Tibial nerve (tissue), 4 donors: Measurements from ENCODE around the gene MAPK4. TPM values are rescaled to one million over a fixed set of nuclear protein-coding genes. Genes with fewer than 3 reads are reported as not detected.
"Not testable (repeated sequence)": the region's sequence is repeated elsewhere in the genome, so short reads cannot be mapped to it uniquely, and the experiment has no call there.

ENCODE experiments used
- DNase-seq, 2 donors: peaks; one replicate each; pipeline ENCODE4 v3.0.0-alpha.2; 2019; ENCODE audit warnings: low spot score in 2 of 2
- H3K27ac ChIP-seq, 4 donors: fragments of 200-600 bp; sonication (generic) in 3 of 4; one replicate each; pipeline ENCODE4 v1.5.1; 2017 to 2019; ENCODE audit warnings: mild to moderate bottlenecking in 1 of 4
- H3K27me3 ChIP-seq, 2 donors: fragments of 200-600 bp; sonication (generic) in 1 of 2; one replicate each; pipeline versions ENCODE4 v1.5.1 to v1.6.0; 2017 to 2019
- H3K36me3 ChIP-seq, 3 donors: fragments of 200-600 bp; sonication (generic); one replicate each; pipeline ENCODE4 v1.5.1; 2018 to 2019
- H3K4me1 ChIP-seq, 4 donors: fragments of 200-600 bp; sonication (generic) in 3 of 4; one replicate each; pipeline ENCODE4 v1.5.1; 2017 to 2019
- H3K4me3 ChIP-seq, 4 donors: fragments of 200-600 bp; sonication (generic) in 3 of 4; one replicate each; pipeline ENCODE4 v1.5.1; 2017 to 2019; ENCODE audit warnings: mild to moderate bottlenecking in 1 of 4, moderate library complexity in 1 of 4
- H3K9me3 ChIP-seq, 4 donors: fragments of 200-600 bp; sonication (generic) in 3 of 4; one replicate each; pipeline ENCODE4 v1.5.1; 2017 to 2019
- CTCF ChIP-seq, 5 experiments: fragments of 200-600 bp in 3 of 5; fragments of 450-650 bp in 2 of 5; sonication (generic) in 3 of 5; IDR thresholded peaks; one replicate each; pipeline ENCODE4 v1.5.1; 2016 to 2019; ENCODE audit warnings: antibody characterized with exemption in 5 of 5, mild to moderate bottlenecking in 3 of 5, moderate library complexity in 2 of 5
- EP300 ChIP-seq, 2 donors: sonication (generic); formaldehyde crosslinking; IDR thresholded peaks; one replicate each; pipeline ENCODE4 v1.6.1; 2017; ENCODE audit warnings: antibody characterized with exemption in 2 of 2, mild to moderate bottlenecking in 1 of 2
- POLR2A ChIP-seq, 2 donors: fragments of 450-650 bp; IDR thresholded peaks; one replicate each; pipeline ENCODE4 v1.6.1; 2017; ENCODE audit warnings: antibody characterized with exemption in 2 of 2, mild to moderate bottlenecking in 2 of 2, moderate library complexity in 2 of 2
- WGBS, 2 donors: methylation state at CpG; one replicate each; pipeline ENCODE4 v1.1.5; 2018; 5-methylcytosine and 5-hydroxymethylcytosine counted together
- total RNA-seq, 4 donors: library from RNA; depleted of rRNA; stranded (reverse); fragments of >200 nt; gene quantifications; one replicate each; pipeline ENCODE4 v1.1.0, GENCODE V29; 2016

Gene MAPK4
- total RNA-seq, 4 donors from 2014 or later, result 1.4 to 10.8 (median 2.3) TPM

GRCh38 chr18:50697509-50697908, 137.6 kb downstream of the MAPK4 start:
- WGBS, 2 donors, result 88 to 100% methylated on average over 1 of the region's 1 CpG
- Histone ChIP-seq H3K27me3 (no peaks in the 10 kb centered on the region), H3K27ac (no peak overlapping the region), H3K36me3 (no peaks in the 10 kb centered on the region), H3K4me3 (no peak overlapping the region), H3K9me3 (no peaks in the 10 kb centered on the region), H3K4me1 (no peaks in the 10 kb centered on the region)
- no peak for TF ChIP-seq CTCF (IDR thresholded peaks at IDR 0.05)
- no peak for TF ChIP-seq EP300 (IDR thresholded peaks at IDR 0.05)
- no peak for TF ChIP-seq POLR2A (IDR thresholded peaks at IDR 0.05)
- no peak for DNase-seq

DNA sequence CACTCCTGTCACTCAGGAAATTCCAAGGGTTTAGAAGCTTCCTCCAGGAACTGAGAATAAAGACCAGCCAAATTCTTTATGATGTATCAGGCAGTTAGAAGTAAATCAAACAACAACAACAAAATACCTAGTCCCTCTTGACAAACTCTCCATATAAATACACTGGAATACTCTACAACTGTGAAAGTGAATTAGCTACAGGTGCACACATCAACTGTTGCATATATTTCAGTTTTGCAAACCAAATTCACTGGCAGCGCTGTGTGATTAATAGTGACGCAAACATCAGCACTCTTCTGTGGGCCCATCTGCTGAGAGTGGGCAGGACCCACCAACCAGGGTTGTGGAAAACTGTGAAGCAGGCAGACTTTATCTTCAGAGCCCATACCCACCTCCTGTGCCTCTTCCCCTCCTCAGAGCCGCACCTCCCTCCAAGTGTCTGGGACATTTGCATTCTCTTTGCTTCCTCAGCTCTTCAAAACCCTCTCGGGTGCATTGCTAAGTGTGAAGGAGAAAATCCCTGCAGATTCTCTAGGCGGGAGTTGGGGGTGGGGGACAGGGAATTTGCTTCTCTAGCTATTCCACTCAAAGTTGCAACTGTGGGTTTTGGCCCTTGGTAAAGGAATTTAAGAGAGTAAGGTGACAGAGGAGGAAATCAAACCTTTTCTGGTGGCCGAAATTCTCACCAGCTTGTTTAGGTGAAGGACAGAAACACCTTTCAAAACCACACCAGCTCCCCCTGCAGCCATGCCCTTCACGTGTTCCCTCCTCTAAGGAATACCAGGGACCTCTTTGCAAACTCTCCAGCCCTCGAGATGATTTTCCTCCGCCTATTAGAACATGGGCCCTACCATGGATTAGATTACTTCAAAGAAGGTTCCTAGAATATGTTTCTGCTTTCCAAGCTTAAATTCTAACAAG, 140.6 kb downstream of the MAPK4 start:
- 74 to 78% methylated on average over 9 of the region's 9 CpGs for WGBS, 2 donors
- H3K36me3 ChIP-seq, result no peaks in the 10 kb centered on the region
- H3K4me3 ChIP-seq, result no peak overlapping the region
- no peaks in the 10 kb centered on the region for H3K4me1 ChIP-seq
- no peaks in the 10 kb centered on the region for H3K9me3 ChIP-seq
- no peak for DNase-seq
- H3K27me3 ChIP-seq, result no peaks in the 10 kb centered on the region
- no peak overlapping the region for H3K27ac ChIP-seq
- no peak for TF ChIP-seq POLR2A (IDR thresholded peaks at IDR 0.05)
- no peak for TF ChIP-seq EP300 (IDR thresholded peaks at IDR 0.05)
- TF ChIP-seq CTCF (IDR thresholded peaks at IDR 0.05), result no peak

GRCh38 chr18:50704357-50704940, 144.6 kb downstream of the MAPK4 start:
- DNase-seq, result no peak
- no peaks in the 10 kb centered on the region for H3K36me3 ChIP-seq
- no peaks in the 10 kb centered on the region for H3K27me3 ChIP-seq
- TF ChIP-seq CTCF (IDR thresholded peaks at IDR 0.05) (no peak), EP300 (IDR thresholded peaks at IDR 0.05) (no peak), POLR2A (IDR thresholded peaks at IDR 0.05) (no peak)
- H3K4me1 ChIP-seq, result peaks cover 0 to 5% (median 0%) of the 10 kb centered on the region in 4 donors
- H3K27ac ChIP-seq, result no peak overlapping the region
- H3K4me3 ChIP-seq, result no peak overlapping the region
- H3K9me3 ChIP-seq, result no peaks in the 10 kb centered on the region
- 79 to 84% methylated on average over 4 of the region's 4 CpGs for WGBS, 2 donors

DNA sequence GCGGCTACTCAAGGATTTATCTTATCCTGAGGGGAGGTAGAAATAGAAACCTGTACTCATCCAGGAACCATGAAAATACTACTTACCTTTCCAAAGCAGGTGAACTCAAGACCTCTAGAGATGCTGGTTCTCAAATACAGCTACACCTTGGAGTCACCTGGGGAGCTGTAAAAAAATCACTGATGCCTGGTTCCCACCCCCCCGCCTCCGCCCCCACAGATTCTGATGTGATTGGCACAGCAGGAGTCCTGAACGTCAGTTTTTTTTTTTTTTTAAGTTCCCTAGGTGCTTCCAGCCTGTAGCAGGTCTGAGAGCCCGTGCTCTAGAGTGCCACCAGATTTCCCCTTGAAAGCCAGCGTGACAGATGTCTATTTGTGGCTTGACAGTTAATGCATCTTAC, 146.3 kb downstream of the MAPK4 start:
- 81 to 82% methylated on average over 6 of the region's 6 CpGs for WGBS, 2 donors
- DNase-seq, result no peak
- Histone ChIP-seq H3K27ac (no peak overlapping the region), H3K4me3 (no peak overlapping the region), H3K9me3 (no peaks in the 10 kb centered on the region), H3K27me3 (no peaks in the 10 kb centered on the region), H3K36me3 (no peaks in the 10 kb centered on the region), H3K4me1 (peaks cover 0 to 5% (median 0%) of the 10 kb centered on the region in 4 donors)
- TF ChIP-seq POLR2A (IDR thresholded peaks at IDR 0.05) (no peak), EP300 (IDR thresholded peaks at IDR 0.05) (no peak), CTCF (IDR thresholded peaks at IDR 0.05) (no peak)

DNA sequence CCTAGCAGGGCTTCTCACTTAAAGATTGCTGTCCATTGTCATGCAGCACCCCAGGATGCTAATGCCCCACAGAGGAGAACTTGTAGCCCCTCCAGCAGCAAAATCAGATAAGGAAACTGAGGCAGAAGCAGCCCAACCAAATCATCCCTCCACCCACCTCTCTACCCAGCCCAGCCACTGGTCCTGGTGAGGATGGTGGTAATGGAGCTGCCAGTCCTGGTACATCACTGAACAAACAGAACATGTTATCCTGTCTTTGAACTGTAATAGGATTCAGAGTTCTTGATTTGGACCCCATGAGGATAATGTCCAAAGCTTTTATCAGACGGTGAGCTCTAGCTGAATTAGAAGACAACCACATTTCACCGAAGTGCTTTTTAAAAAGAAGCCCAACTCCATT, 146.8 kb downstream of the MAPK4 start:
- no peak for DNase-seq
- TF ChIP-seq POLR2A (IDR thresholded peaks at IDR 0.05) (no peak), EP300 (IDR thresholded peaks at IDR 0.05) (no peak), CTCF (IDR thresholded peaks at IDR 0.05) (no peak)
- H3K27me3 ChIP-seq, result no peaks in the 10 kb centered on the region
- peaks cover 0 to 5% (median 0%) of the 10 kb centered on the region in 4 donors for H3K4me1 ChIP-seq
- 82 to 84% methylated on average over 2 of the region's 2 CpGs for WGBS, 2 donors
- H3K27ac ChIP-seq, result no peak overlapping the region
- H3K4me3 ChIP-seq, result no peak overlapping the region
- H3K9me3 ChIP-seq, result no peaks in the 10 kb centered on the region
- H3K36me3 ChIP-seq, result no peaks in the 10 kb centered on the region

DNA sequence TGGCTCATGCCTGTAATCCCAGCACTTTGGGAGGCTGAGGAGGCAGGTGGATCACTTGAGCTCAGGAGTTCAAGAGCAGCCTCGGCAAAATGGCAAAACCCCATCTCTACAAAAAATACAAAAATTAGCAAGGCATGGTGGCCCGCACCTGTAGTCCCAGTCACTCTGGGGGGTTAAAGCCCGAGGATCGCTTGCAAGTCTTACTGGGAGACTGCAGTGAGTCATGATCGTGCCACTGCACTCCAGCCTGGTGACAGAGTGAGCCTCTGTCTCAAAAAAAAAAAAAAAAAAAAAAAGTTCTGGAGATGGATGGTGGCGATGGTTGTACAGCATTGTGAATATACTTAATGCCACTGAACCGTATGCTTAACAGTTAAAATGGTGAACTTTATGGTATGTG, 147.4 kb downstream of the MAPK4 start:
- H3K27me3 ChIP-seq, H3K27ac ChIP-seq, H3K9me3 ChIP-seq, H3K4me3 ChIP-seq, H3K4me1 ChIP-seq, DNase-seq, H3K36me3 ChIP-seq: not testable (repeated sequence)
- 72 to 84% methylated on average over 7 of the region's 7 CpGs for WGBS, 2 donors
